ENCODE measurements around the gene KAZN.

DNA sequence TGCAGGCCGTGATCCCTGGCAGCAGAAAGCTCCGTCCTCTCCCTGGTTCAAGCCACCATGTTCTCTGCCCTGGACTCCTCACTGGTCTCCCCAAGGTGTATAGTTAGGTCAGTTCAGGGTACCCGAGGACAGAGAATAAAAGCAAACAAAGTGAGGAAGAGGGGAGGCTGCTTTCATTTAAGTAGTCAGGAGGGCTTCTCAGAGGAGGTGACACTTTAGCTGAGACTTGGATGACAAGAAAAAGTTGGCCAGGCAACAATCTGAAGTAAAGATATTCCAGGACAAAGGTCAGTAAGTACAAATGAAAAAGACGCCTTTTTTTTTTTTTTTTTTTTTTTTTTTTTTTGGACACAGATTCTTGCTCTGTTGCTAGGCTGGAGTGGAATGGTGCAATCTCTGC lies 297.2 kb downstream of the KAZN start:
- TF ChIP-seq CTCF (IDR thresholded peaks at IDR 0.05; ENCODE audit: poor library complexity) = no peak
- TF ChIP-seq EZH2 (IDR thresholded peaks at IDR 0.05; ENCODE audit: borderline replicate concordance) = no peak
- no peak for TF ChIP-seq EZH2phosphoT487 (IDR thresholded peaks at IDR 0.05; ENCODE audit: low read depth, severe bottlenecking, unreplicated experiment)
